Astrocyte (in vitro differentiated cells and primary cell): ENCODE measurements around the gene KRTAP4-2.

Source experiments
- EZH2 ChIP-seq: IDR thresholded peaks from 2 replicates; pipeline ENCODE4 v1.6.1; 2012; ENCODE audit warnings: mild to moderate bottlenecking, low read length, inconsistent platforms; ENCODE audit not compliant: insufficient read depth
- TF ChIP-seq, protein P1 (sequence below): IDR thresholded peaks from 2 replicates; pipeline ENCODE4 v1.5.1; 2011; ENCODE audit warnings: low read depth, mild to moderate bottlenecking, inconsistent platforms, low read length, moderate library complexity; ENCODE audit not compliant: insufficient read depth

- TF ChIP-seq, protein P1, sequence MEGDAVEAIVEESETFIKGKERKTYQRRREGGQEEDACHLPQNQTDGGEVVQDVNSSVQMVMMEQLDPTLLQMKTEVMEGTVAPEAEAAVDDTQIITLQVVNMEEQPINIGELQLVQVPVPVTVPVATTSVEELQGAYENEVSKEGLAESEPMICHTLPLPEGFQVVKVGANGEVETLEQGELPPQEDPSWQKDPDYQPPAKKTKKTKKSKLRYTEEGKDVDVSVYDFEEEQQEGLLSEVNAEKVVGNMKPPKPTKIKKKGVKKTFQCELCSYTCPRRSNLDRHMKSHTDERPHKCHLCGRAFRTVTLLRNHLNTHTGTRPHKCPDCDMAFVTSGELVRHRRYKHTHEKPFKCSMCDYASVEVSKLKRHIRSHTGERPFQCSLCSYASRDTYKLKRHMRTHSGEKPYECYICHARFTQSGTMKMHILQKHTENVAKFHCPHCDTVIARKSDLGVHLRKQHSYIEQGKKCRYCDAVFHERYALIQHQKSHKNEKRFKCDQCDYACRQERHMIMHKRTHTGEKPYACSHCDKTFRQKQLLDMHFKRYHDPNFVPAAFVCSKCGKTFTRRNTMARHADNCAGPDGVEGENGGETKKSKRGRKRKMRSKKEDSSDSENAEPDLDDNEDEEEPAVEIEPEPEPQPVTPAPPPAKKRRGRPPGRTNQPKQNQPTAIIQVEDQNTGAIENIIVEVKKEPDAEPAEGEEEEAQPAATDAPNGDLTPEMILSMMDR, result no peak
- no peak for TF ChIP-seq EZH2
Observed at GRCh38 chr17:41223821-41224220, 45.8 kb upstream of the KRTAP4-2 start.
